Measurements from ENCODE around the gene AFG3L2. TPM values are rescaled to one million over a fixed set of nuclear protein-coding genes. Genes with fewer than 3 reads are reported as not detected.

AFG3L2 gene
- total RNA-seq, 2 donors from 2014 or later = 26.4 to 29.4 TPM

DNA sequence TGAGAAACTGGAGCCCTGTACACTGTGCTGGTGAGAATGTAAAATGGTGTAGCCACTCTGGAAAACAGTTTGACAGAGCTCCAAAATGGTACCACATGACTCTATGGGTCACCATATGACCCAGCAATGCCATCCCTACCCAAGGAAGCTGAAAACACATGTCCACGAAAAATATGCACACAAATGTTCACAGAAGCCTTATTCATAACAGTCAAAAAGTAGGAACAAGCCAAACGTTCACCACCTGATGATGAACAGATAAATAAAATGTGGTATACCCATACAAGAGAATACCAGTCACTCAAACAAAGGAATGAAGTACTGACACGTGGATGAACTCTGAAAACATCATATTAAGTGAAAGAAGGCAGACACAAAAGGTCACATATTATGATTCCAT, 4.6 kb downstream of the AFG3L2 start:
- DNase-seq (ENCODE audit: low spot score) = no peak
- intact Hi-C loops (cut with DNase I) = loop anchor here in 1 of 2 donors (5.0 kb wide), 1 partner anchor 50 kb away; no protein-coding TSS in a partner anchor

DNA sequence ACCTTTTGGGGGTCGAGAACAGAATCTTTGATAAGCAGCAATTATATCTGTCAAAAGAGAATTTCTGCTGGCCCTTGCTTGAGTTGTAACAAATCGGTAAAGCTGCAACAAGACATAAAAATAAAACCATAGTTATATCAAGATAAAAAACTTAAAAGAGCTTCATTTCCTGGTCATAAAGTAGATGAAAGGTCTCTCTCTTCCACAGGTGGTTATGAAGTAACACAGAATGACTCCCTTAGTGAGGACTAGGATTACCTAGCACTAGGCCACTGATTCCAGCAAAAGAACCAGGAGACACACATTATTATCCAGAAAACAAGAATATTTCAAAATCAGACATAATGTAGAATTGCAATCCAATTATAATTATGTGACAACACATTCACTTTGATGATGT, 5.4 kb downstream of the AFG3L2 start:
- intact Hi-C loops (cut with DNase I) = loop anchor here in 1 of 2 donors (5.0 kb wide), 1 partner anchor 49 kb away; no protein-coding TSS in a partner anchor
- no peak for DNase-seq (ENCODE audit: low spot score)

DNA sequence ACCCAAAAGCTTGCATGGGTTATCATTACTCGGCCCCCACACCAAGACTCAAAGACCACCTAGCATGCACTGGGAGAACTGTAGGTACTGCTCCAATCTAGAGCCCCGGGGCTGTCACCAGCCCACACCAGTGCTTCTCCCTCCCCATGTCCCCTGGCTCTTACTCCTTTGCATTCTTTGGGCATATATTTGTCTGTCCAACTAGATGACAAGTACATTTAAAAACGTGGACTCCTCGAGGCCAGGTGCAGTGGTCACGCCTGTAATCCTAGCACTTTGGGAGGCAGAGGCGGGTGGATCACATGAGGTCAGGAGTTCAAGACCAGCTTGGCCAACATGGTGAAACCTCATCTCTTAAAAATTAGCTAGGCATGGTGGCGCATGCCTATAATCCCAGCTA, 7.8 kb downstream of the AFG3L2 start:
- intact Hi-C loops (cut with DNase I) = no loop called here
- no peak for DNase-seq (ENCODE audit: low spot score)

- DNase-seq (ENCODE audit: low spot score) = no peak
- intact Hi-C loops (cut with DNase I) = no loop called here
Observed at GRCh38 chr18:12366784-12367183, 10.2 kb downstream of the AFG3L2 start.

DNA sequence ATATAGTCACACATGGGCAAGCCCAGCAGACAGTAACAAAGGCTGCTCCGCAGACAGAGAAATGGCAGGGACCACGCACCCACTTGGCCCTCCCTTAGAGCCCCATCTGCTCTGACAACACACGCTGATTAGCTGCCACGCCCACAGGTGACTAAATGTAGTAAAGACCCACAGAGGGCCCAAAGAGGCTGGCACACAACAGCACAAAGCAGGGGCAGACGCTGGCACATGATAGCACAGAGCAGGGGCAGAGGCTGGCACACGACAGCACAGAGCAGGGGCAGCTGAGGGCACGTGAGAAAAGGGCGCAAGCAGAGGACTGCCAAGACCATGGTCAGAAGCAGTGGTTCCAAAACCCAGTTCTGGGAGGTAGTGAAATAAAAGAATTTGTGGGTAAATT, 10.6 kb downstream of the AFG3L2 start:
- intact Hi-C loops (cut with DNase I) = no loop called here

DNA sequence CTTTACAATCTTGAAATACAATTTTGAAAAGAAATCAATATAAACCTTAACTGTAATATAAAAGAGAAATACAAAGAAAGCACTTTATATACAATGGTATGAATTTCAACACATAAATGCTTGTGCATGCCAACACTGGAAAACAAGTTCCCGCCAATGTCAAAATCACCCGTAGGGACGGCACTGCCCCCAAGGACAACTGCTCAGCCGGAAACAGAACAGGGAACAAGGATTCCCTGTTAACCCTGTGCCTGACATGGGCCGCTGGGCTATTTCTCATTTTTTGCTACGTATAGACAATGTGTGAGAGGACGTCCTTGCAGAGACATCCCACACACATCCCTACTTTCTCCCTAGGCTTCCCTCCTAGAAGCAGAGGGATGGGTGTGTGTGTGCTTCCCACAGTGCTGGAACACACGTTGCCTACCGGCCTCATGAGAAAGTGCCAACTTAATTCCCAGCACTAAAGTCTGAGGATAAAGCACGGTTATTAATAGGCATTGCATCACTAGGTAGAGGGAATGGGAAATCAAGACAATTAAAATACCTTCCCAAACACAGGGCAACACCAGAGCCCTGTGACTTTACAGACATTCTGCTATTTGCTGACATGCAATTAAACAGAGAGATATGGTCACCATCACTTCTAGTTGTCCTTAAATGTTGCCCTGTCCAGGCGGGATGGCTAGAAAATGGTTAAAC, 14.4 kb downstream of the AFG3L2 start:
- no peak for DNase-seq (ENCODE audit: low spot score)
- intact Hi-C loops (cut with DNase I) = no loop called here

More for the DNA sequence above, 10.6 kb downstream of the AFG3L2 start:
- DNase-seq (ENCODE audit: low spot score) = no peak

- intact Hi-C loops (cut with DNase I) = no loop called here
- DNase-seq (ENCODE audit: low spot score) = no peak
Observed at GRCh38 chr18:12361770-12362378, 15.2 kb downstream of the AFG3L2 start.

- DNase-seq (ENCODE audit: low spot score) = no peak
- intact Hi-C loops (cut with DNase I) = no loop called here
Observed at GRCh38 chr18:12359515-12359927, 17.5 kb downstream of the AFG3L2 start.

DNA sequence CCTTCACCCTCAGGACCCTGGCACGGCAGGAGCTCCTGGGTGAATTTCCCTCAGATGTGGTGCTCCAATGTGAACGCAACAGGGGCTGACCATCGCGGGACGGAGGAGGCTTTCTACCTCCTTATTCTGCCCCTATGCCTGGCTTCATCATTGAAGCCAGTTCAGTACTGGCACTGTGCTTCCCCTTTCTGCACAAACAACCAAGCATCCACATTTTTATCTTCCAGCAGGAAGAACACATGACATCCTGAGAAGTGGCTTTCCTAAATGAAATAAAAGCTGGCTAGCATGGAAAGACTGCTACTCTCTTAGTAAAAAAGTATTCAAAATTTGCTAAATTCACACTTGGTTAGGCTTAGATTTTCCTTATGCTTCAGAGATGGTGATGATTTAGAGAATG, 24.8 kb downstream of the AFG3L2 start:
- DNase-seq (ENCODE audit: low spot score) = no peak
- intact Hi-C loops (cut with DNase I) = no loop called here

GRCh38 chr18:12347895-12348294, 29.1 kb downstream of the AFG3L2 start:
- DNase-seq (ENCODE audit: low spot score) = no peak

DNA sequence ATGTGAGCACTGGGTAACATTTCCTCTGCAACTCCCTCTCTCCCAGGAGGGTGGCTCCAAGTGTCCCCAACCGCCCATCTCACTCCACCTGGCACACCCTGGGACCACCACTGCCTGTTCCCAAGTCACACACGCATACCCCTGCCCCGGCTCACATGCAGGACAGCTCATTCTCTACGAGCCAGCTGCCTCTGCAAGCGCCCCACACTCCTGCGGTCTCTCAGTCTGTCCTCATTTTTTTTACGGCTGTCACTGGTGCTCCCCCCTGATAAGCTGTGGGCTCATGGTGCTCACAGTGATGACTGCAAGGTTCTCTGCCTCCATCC, 30.8 kb downstream of the AFG3L2 start:
- intact Hi-C loops (cut with DNase I) = no loop called here
- no peak for DNase-seq (ENCODE audit: low spot score)

More at GRCh38 chr18:12347895-12348294, 29.1 kb downstream of the AFG3L2 start:
- intact Hi-C loops (cut with DNase I) = no loop called here

GRCh38 chr18:12345491-12346239, 31.4 kb downstream of the AFG3L2 start:
- DNase-seq (ENCODE audit: low spot score) = no peak
- intact Hi-C loops (cut with DNase I) = no loop called here

GRCh38 chr18:12342661-12343060, 34.4 kb downstream of the AFG3L2 start:
- intact Hi-C loops (cut with DNase I) = no loop called here
- DNase-seq (ENCODE audit: low spot score) = no peak

DNA sequence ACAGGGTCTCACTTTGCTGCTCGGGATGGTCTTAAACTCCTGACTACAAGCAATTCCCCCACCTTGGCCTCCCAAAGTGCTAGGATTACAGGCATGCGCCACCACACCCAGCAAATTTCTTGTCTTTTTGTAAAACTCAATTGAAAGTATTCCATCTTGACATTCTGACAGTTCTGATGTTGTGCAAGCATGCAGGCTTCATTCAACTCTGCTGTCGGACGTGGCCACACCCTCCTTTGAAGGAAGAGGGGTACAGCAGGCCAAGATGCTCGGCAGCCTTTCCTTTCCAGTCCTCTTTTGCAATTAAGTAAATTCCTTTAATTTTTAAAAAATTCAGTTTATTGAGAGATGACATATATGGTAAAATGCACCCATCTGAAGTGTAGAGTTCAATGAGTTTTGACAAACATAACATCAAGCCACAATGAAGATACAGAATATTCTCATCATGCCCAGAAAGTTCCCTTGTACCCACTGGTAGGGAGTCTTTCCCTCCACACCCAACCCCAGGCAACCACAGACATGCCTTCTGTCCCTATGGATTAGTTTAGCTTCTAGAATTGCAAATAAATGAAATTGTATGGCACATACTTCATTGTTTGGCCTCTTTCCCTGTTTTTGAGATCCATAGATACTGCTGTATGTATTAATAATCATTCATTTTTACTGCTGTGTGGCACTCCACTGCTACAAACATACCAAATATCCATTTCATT, 35.9 kb downstream of the AFG3L2 start:
- no peak for DNase-seq (ENCODE audit: low spot score)
- intact Hi-C loops (cut with DNase I) = no loop called here

- DNase-seq (ENCODE audit: low spot score) = no peak
- intact Hi-C loops (cut with DNase I) = no loop called here
Observed at GRCh38 chr18:12338382-12338781, 38.6 kb downstream of the AFG3L2 start.

- intact Hi-C loops (cut with DNase I) = no loop called here
- DNase-seq (ENCODE audit: low spot score) = no peak
Observed at GRCh38 chr18:12336887-12337286, 40.1 kb downstream of the AFG3L2 start.

- intact Hi-C loops (cut with DNase I) = no loop called here
- no peak for DNase-seq (ENCODE audit: low spot score)
Observed at GRCh38 chr18:12336171-12336613, 40.8 kb downstream of the AFG3L2 start.

DNA sequence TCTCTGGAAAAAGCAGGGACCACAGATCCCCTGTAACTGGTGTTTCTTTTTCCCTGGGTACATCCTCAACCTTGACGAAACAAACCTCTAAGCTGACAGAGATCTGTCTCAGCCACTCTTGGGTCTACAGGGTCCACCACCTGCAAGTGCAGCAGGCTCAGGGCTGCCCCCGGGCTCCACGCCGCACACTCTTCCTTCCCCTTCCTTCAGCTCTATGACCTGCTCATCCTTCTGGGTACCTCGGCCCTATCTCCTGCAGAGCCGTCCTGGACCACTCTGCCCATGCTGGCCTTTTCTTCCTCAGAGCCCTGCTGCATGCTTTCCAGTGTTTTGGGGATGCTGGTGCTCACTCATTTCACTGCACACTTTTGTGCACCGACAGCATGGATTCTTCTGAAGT, 41.5 kb downstream of the AFG3L2 start:
- intact Hi-C loops (cut with DNase I) = no loop called here
- no peak for DNase-seq (ENCODE audit: low spot score)

GRCh38 chr18:12334863-12335262, 42.2 kb downstream of the AFG3L2 start:
- DNase-seq (ENCODE audit: low spot score) = no peak
- intact Hi-C loops (cut with DNase I) = no loop called here

- no peak for DNase-seq (ENCODE audit: low spot score)
- intact Hi-C loops (cut with DNase I) = no loop called here
Observed at GRCh38 chr18:12334366-12334808, 42.6 kb downstream of the AFG3L2 start.

Measured in posterior vena cava (tissue), 2 donors.